T-helper 2 cell treated with Interferon-gamma antibody and Interleukin-4, amounts not matched to agents 100 ng/mL and 5 ng/mL, for 36 hours (primary cell): Measurements from ENCODE around the gene TBC1D1. TPM values are rescaled to one million over a fixed set of nuclear protein-coding genes. Genes with fewer than 3 reads are reported as not detected.

Experiments used
- intact Hi-C: fragments of 100-400 bp; cut with micrococcal nuclease; formaldehyde crosslinking; loops from one replicate; pipeline ENCODE4 v1.15.1; 2023
- total RNA-seq: library from RNA; stranded (reverse); gene quantifications from 2 replicates; pipeline ENCODE4 v1.2.3, GENCODE V29; 2022

Gene TBC1D1
- total RNA-seq, 1 donor from 2014 or later: 53.6 TPM

GRCh38 chr4:38161208-38162113, 270.6 kb downstream of the TBC1D1 start:
- intact Hi-C loops: loop anchor here (1.0 to 2.0 kb wide), 2 partner anchors 15 to 29 kb away; no protein-coding TSS in a partner anchor

- intact Hi-C loops: no loop called here
These were observed 271.4 kb downstream of the TBC1D1 start for GRCh38 chr4:38162240-38162784.

- intact Hi-C loops: no loop called here
These were observed 272.5 kb downstream of the TBC1D1 start for GRCh38 chr4:38163216-38164006.

GRCh38 chr4:38164346-38164745, 273.5 kb downstream of the TBC1D1 start:
- intact Hi-C loops: no loop called here

- intact Hi-C loops: no loop called here
These were observed 275.2 kb downstream of the TBC1D1 start for GRCh38 chr4:38166082-38166481.

- intact Hi-C loops: no loop called here
These were observed 275.9 kb downstream of the TBC1D1 start for GRCh38 chr4:38166768-38167167.

GRCh38 chr4:38167973-38168372, 277.1 kb downstream of the TBC1D1 start:
- intact Hi-C loops: no loop called here

- intact Hi-C loops: no loop called here
These were observed 278.6 kb downstream of the TBC1D1 start for GRCh38 chr4:38169524-38169923.

- intact Hi-C loops: no loop called here
These were observed 279.7 kb downstream of the TBC1D1 start for GRCh38 chr4:38170338-38171169.

GRCh38 chr4:38172078-38172477, 281.2 kb downstream of the TBC1D1 start:
- intact Hi-C loops: no loop called here

- intact Hi-C loops: no loop called here
These were observed 283.1 kb downstream of the TBC1D1 start for GRCh38 chr4:38173935-38174518.

GRCh38 chr4:38174801-38175200, 283.9 kb downstream of the TBC1D1 start:
- intact Hi-C loops: no loop called here

GRCh38 chr4:38176165-38176564, 285.3 kb downstream of the TBC1D1 start:
- intact Hi-C loops: loop anchor here (2.0 kb wide), 1 partner anchor 15 kb away; no protein-coding TSS in a partner anchor

GRCh38 chr4:38177035-38177546, 286.2 kb downstream of the TBC1D1 start:
- intact Hi-C loops: loop anchor here (1.0 to 2.0 kb wide), 3 partner anchors 16 to 491 kb away; partner anchors contain the start of gene RELL1

- intact Hi-C loops: loop anchor here (1.0 to 2.0 kb wide), 3 partner anchors 17 to 492 kb away; partner anchors contain the start of gene RELL1
These were observed 286.9 kb downstream of the TBC1D1 start for GRCh38 chr4:38177641-38178391.

GRCh38 chr4:38178392-38178995, 287.6 kb downstream of the TBC1D1 start:
- intact Hi-C loops: no loop called here

GRCh38 chr4:38179690-38180377, 288.9 kb downstream of the TBC1D1 start:
- intact Hi-C loops: loop anchor here (1.0 kb wide), 4 partner anchors 118 to 551 kb away; no protein-coding TSS in a partner anchor

GRCh38 chr4:38180456-38180855, 289.6 kb downstream of the TBC1D1 start:
- intact Hi-C loops: no loop called here
